GM21360 (cell line): ENCODE data around the gene AFMID.
"Not testable (repeated sequence)": the region's sequence is repeated elsewhere in the genome, so short reads cannot be mapped to it uniquely, and the experiment has no call there.

ENCODE experiments used
- ATAC-seq: cut with Tn5 transposase; IDR thresholded peaks from one replicate; pipeline ENCODE4 v1.9.1; 2021; ENCODE audit warnings: mild to moderate bottlenecking, moderate library complexity; ENCODE audit not compliant: unreplicated experiment

The AFMID gene, protein sequence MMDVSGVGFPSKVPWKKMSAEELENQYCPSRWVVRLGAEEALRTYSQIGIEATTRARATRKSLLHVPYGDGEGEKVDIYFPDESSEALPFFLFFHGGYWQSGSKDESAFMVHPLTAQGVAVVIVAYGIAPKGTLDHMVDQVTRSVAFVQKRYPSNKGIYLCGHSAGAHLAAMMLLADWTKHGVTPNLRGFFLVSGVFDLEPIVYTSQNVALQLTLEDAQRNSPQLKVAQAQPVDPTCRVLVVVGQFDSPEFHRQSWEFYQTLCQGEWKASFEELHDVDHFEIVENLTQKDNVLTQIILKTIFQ

DNA sequence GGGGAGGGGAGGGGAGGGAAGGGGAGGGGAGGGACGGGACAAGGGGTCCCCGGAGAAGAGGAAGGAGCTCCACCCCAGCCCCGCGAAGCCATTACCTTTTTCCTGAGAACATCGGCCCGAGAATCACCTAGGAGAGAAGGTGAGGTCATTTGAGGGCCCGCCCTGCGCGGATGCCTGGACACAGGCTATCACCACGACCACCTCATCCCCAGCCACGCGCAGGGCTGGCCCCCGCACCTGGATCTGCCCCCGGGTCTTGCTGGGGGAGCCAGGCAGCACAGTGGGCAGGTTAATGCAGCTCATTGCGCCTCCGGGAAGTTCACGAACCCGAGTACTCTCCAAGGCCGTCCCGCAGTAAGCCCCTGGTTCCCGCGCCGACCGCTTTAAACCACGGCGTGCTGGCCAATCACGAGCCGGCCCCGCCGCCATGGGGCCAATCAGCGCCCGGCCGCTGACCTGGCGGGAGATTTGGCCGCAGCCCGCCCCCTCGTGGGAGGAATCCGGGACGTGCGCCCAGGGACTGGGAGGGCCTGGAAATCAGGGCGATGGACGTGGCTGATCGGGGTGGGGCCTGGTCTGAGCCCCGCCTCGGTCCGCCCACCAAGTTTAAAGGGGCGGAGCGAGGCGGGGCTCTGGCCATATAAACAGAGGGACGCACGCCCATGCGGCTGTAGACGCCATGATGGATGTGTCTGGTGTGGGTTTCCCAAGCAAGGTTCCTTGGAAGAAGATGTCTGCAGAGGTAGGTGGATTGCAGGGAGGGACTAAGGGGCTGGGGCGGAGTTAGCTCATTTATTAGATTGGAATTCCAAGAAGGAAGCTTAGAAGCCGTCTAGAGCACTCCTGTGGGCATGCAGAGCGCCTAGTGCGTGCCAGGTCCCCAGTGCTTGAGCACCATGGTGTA is at the start of gene AFMID, which contains the start of gene TK1:
TSS of gene AFMID (plus strand) at position 671 of the 904 bp plus-strand sequence. CDS start at position 680, 9 bp downstream.
TSS of gene TK1 (minus strand) at position 361 of the 904 bp plus-strand sequence. CDS start at position 303, 58 bp downstream.
- ATAC-seq: peak; percentile 86

DNA sequence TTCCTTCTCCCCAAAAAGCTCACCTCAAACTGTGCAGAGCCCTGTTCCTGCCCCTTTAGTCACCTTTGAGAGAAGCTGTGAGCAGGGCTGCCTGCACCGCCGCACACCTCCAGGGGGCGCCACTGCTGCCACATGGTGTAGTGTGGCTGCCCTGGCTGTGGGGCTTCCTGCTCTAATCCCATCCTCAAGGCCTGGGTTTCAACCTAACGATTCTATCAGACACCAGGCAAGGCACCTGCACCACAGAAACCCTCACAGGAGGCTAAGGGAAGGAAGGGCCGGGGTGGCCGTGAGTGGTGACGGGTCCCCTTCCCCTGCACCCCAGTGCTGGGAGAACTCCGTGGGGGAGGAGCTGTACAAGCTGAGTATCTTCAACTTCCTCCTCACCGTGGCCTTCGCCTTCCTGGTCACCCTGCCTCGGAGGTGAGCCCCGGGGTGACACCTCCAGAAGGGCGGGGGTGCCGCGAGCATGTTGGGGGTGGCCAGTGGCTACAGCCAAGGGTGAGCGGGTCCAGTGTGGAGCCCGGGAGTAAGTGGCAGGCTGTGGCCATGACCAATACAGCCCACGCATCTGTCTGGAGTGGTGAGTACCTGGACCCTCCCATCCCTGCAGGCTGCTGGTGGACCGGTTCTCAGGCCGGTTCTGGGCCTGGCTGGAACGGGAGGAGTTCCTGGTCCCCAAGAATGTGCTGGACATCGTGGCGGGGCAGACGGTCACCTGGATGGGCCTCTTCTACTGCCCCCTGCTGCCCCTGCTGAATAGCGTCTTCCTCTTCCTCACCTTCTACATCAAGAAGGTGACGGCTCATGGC is 49.6 kb upstream of the AFMID start:
- ATAC-seq: no peak

DNA sequence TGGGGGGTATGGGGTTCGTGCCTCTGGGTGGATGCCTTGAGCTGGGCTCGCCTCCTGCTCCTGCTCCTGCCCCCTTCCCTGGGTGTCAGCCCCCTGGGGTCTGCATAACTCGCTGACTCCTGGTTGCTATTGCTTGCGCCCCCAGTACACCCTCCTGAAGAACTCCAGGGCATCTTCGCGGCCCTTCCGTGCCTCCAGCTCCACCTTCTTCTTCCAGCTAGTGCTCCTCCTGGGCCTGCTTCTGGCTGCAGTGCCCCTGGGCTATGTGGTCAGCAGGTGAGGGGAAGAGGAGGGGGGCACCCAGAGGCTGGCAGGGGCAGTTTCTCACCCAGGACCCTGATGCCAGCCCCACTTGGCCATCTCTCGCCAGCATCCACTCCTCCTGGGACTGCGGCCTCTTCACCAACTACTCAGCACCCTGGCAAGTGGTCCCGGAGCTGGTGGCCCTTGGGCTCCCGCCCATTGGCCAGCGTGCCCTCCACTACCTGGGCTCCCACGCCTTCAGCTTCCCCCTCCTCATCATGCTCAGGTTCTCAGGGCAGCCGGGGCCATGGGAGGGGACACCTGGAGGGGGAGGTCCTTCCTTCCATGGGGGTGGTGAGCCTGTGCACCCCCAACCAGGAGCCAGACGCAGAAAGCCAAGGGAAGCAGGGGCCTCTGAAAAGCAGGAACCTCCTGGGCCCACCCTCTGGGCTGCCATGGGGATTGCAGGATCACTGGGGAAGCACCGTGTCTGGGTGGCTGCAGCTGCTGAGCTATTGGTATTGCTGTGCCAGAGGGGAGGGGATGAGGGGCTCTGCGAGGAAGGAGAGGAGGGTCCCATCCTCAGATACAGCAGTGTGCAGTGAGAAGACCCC is 48.7 kb upstream of the AFMID start:
- no peak for ATAC-seq

DNA sequence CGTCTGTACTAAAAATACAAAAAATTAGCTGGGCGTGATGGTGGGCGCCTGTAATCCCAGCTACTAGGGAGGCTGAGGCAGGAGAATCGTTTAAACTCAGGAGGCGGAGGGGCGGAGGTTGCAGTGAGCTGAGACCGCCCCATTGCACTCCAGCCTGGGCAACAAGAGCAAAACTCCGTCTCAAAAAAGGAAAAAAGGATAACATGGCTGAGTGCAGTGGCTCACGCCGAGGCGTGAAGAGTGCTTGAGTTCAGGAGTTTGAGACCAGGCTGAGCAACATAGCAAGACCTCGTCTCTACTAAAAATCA is 47.3 kb upstream of the AFMID start:
- ATAC-seq: not testable (repeated sequence)

DNA sequence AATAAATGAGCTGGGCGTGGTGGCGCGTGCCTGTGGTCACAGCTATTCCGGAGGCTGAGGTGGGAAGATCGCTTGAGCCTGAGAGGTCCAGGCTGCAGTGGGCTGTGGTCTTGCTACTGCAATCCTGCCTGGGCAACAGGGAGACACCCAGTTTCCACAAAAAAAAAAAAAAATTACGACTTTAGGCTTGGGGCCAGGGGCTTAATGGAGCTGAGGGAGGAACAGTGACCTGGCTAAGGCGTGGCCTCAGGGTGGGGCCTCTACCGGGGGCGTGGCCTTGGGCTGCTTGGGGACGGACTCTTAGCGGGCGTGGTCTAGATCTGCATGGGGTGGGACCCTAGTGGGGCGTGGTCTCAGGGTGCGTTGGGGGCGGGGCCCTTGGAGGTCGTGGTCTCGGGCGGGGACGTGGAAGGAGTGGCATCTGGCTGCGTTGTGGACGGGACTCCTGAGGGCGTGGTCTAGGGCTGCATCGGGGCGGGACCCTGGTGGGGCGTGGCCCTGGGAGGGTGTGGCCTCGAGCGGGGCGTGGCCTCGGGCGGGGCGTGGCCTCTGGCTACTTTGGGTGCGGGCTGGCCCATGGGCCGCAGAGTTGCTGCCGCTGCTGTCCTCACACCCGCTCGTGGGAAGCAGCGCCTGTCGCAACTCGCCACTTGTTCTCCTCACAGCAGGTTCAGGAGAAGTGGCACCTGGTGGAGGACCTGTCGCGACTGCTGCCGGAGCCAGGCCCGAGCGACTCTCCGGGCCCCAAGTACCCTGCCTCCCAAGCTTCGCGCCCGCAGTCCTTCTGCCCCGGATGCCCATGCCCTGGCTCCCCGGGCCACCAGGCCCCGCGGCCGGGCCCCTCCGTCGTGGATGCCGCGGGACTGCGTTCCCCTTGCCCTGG is 46.8 kb upstream of the AFMID start:
- peak; percentile 68 for ATAC-seq

DNA sequence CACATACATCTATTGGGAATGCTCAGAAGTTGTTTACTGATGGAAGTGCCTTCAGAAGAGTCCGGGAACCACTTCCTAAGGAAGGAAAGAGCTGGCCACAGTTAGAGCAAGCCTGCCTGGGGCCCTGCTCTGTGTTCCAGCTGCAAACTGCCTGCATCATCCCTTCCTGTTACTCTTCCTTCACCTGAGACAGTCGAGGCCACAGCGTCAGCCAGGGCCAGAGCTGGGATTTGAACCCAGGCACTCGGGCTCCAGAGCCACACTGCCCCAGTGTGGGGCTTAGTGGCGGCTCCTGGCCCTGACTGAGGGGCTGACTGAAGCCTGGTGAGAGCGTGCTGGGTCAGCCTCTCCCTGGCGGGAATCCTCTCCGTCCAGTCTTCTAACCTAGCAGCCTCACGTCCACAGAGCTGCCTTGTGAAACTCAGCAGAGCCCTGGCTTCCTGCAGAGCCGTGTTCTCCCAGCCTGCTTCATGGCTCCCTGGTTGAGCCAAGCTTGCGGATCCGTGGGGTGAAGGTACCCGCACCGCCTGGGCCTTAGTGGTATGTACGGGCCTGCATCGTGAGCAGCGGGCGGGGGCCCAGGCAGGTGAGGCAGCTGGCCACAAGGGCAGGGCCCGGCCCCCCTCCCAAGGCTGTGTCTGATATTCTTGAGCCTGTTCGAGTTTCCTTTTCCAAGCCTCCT is 45.6 kb upstream of the AFMID start:
- ATAC-seq: no peak

DNA sequence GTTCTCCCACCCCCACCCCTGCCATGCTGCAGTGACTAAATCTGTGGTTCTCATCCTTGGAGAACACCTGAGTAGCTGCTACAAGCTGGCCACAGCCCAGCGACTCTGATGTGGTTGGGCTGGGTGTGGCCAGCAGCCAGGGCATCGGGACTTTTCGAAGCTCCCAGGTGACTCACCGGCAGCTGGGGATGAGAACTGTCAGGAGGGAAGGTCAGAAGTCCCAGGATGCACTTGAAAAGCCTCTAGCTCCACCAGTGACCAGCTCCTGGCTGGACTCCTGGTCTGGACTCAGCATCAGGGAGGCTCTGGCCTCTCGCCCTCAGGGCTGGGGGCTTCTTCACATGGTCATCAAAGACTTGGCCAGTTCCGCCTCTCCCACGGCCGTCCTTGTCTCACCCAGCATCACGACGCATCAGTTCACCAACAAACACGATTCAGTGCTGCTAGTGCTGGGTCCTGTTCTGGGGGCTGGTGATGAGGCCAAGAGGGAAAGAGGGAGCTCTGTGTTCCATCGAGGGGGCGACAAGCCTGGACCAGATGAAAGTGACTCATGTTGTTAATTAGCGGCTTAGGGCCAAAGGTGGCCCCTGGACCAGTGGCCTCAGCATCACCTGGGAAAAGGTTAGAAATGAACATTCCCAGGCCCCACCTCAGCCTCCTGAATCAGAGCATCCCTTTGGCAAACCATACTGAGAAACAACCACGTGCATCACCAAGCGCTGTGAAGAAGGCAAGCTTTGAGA is 44.9 kb upstream of the AFMID start:
- ATAC-seq: no peak

DNA sequence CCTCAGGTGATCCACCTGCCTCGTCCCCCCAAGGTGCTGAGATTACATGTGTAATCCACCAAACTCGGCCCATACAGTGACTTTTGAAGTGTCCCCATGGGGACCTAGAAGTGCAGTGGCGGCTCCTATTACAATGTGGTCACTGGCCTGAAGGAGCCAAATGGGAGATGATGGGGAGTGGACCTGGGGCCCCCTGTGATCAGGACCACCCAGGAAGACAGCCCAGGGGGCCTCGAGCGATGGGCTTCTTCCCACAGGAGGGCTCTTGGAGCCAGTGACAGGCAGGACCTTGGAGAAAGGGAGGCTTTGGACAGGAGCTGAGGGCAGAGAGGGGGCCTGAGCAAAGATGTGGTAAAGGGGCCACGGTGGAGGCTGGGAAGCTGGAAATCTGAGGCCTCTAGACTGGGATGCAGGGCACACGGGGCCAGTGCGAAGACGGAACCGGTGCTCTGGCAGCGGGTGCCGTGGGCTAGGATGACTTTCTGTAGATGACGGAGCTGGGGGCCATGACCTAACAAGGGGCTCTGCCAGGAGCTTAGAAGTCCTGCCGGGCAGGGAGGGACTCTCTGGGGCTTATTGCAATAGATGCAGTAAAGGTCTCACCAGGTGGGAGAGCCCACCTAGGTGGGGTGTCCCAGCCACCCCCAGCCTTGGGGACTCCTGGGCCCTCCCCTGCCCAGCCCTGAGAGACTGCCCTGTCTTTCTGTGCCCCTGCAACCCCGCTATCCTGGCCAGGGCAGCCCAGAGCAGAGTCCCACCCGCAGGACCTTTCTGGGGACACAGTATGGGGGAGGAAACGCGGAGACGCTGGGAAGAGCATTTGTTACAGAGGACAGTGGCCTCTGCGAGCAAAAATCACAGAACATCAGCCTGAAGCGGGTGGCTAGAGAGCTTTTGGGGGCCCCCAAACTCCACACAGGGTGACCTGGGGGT is 43.7 kb upstream of the AFMID start:
- ATAC-seq: no peak

DNA sequence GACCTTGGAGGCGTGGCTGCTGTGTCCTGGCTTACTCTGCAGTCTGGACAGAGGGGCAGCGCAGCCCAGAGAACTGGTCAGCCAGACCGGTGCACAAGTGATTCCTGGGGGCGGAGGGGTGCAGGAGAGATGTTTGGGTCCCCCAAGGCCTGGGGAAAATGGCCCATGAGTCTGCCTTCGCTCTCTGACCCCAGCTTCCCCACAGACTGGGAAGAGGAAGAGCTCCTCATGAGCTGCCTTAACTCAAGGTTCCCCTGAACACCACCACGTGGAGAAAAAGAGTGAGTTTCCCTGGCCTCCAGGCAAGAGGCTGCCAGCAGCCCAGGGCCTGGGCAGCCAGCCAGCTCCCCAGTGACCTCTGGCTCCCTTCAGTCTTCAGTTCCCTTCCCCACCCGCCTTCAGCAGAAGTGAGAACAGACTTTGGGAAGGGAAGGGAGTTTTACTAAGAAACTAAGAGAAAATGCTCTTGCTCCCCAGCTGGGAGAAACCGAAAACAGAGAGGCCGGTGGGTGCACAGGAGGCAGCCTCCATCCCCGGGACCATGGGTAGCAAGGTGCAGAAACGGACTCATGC is 42.9 kb upstream of the AFMID start:
- no peak for ATAC-seq

DNA sequence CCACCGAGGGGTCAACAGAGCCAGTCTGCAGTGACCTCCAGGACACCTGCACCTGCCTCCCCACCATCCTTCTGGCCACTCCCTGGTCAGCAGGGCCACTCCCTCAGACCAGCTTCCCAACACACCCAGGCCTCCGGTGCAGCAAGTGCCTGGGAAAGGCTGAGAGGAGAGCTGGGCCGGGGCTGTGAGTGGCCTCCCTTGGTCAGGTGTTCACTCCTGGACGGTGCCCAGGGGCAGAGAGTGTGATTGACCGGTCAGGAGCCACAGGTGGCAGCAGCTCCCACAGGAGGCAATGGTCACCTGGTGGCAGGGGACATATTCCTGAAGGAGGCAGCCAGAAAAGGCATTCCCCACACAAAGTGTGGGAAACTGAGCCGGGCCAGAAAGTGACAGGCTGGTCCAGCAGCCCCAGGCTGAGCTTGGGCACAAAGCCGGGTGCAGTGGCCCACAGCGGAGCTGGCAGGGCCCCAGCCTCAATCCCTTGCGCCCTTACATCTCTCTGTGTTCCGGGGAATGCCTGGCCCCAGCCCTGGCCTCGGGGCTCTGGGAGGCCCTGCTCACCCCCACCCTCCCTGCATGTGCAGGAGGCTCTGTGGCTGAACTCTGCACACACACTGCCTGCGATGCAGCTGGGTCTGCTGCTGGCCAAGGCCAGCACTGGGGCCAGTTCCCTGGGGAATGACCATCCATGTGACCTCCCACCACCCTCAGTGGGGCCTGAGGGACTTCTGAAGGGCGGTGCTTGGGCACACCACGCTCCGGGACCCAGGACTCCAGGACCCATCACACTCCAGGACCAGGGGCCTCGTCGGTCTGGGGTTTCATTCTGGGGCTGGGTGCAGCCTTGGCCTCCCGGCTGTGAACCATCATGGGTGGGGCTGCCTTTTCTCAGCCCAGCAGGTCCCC is 42.2 kb upstream of the AFMID start:
- no peak for ATAC-seq

DNA sequence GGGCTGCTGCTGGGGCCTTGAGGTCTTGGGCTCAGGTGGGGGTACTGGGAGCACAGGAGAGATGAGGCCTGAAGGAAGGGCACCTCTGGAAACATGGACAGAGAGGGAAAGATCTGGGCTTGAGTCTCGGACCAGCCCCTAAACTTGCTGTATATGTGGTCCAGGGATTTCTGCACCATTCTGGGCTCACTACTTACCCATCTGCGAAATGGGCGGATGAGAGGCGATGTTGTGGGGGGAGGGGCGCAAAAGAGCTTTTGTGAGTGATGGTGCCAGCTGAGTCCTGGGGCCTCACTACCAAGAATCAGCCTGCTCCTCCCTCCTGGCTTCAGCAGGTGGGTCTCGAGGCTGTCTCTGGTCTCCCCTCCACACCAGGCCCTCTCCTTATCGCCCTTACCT is 40.7 kb upstream of the AFMID start:
- ATAC-seq: no peak

DNA sequence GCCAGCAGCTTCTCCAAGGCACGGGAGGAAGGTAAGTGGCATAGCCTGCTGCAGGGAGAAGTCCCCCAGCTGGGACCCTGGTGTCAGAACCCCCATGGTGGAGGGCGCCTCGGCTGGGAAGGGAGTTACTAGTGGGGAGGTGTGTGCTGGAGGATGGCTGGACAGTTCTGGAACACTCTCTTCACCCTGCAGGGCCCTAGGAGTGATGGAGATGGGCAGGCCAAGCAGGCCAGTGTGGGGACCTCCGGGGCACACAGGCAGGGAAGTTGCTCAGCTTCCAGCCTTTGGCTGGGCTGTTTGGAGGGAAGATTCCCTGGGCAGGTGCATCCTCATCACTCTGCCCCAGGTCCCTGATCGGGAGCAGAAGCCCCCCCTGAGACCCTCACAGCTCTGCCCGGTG is 40.3 kb upstream of the AFMID start:
- ATAC-seq: no peak

DNA sequence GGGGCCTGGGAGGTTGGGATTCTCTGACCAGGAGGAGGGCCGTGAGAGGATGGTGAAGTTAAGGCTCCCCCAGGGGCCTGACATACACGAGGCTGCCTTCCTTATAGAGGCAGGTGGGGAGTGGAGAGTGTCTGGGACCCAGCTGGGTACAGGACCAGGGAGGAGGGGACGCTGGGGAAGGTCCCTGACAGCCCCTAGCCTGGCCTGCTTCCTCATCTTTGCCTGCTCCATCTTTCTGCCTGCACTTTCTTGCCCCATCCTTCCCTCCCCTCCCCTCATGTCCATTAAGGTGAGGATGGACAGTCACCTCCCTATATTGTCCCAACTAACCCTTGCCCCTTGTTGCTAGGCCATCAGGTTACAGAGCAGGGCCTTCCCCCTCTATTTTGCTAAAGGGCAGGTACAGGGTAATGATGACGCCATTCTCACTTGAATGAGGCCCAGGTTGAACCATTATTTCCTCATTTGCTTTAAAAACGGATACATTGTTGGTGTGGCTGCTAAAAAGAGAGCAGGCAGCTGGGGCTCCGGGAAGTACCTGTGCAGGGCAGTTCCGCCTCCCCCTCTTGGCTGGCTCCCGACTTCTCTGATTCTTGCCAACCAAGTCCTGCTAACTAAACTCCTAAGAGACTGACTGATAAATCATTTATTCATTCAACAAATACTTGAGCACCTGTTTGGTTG is 39.7 kb upstream of the AFMID start:
- no peak for ATAC-seq

DNA sequence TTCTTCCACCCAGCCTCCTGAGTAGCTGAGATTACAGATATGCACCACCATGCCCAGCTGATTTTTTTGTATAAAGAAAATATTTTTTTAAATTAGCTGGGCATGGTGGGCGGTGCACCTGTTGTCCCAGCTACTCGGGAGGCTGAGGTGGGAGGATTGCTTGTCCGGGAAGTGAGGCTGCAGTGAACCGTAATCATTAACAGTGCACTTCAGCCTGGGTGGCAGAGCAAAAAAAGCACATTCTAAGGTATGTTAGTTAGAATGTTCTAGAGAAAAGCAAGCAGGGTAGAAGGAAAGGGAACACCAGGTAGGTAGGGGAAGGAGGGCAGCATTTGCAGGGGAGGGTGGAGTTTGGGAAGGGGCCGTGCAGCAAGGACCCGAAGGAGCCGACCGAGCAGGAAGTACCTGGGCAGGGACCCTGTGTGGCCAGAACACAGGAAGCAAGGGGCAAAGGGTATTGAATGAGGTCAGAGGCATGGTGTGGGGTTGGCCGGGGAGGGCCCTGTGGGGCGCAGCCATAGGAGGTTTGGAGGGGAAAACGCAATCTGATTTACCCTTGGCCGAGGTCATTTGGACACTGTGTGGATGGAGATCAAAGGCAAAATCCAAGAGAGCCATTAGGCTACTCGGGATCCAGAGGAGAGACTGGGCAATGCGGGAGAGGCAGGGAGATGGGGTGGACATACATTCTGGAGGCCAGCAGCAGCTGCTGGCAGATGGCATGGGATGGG is 38.7 kb upstream of the AFMID start:
- no peak for ATAC-seq
